Epithelial cell of umbilical artery (primary cell): ENCODE measurements around the gene STAM. TPM values are rescaled to one million over a fixed set of nuclear protein-coding genes. Genes with fewer than 3 reads are reported as not detected.

Source experiments
- total RNA-seq: library from RNA; depleted of rRNA; stranded (reverse); fragments of >200 nt; gene quantifications from 2 replicates; pipeline ENCODE4 v1.2.3, GENCODE V29; 2014

The STAM gene
- total RNA-seq: 12.6 and 14.9 TPM in 2 replicates

DNA sequence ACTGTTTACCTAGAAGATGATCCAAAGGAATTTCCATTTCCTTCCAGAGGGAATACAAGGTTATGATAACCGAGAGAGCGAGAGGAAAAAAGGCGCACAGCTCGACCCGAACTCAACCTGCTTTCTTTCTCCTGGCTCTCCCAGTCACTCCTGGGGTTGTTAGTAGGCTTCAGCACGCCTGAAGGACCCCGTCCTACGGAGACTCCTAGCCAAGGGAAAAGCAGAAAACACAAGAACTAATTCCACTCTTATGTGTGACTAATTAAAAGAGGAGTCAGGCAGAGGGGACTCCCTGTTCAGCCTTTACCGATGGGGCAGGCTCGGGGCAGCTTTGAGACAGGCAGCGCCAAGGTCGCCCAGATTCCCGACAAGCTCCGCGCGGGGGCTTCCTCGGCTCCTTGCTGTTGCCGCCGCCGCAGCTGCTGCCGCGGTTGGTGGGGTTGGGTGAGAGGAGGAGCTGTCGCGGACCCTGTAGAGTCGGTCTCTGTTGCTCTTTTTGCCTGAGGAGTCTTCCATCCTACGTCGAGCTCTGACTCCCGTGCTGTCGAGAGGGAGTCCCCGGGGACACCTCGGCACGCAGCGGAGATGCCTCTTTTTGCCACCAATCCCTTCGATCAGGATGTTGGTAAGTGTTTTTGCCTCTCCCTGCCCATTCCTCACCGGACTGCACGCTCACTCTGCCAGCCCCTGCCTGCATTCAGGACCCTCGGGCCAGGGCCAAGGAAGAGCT is at the start of gene STAM:
TSS of gene STAM (plus strand) at position 397 of the 730 bp plus-strand sequence. CDS start at position 586, 189 bp downstream.

GRCh38 chr10:17617031-17617911 is 26.7 kb upstream of the STAM start, which contains the start of gene HACD1:
HACD1 (minus strand) TSS chr10:17617374; CDS start chr10:17617339, 35 bp downstream.

GRCh38 chr10:17751781-17752445 is 108.0 kb downstream of the STAM start, which contains the start of gene TMEM236:
TMEM236 (plus strand) TSS chr10:17752201; CDS start chr10:17752296, 95 bp downstream.

Other genes starting within 250 kb of the STAM start
- 0.32 and 0.46 TPM in 2 replicates for gene ST8SIA6, start 189.6 kb upstream of the STAM start, total RNA-seq
- 21.4 and 31.3 TPM in 2 replicates for gene HACD1, start 26.8 kb upstream of the STAM start, total RNA-seq
- gene TMEM236, start 108.0 kb downstream of the STAM start, total RNA-seq: under 0.01 and 0.15 TPM in 2 replicates
- under 0.01 and 0.61 TPM in 2 replicates for gene MRC1, start 165.2 kb downstream of the STAM start, total RNA-seq